Neutrophil (primary cell): ENCODE measurements around the gene EGLN1.
A peak's percentile ranks its signal among the peaks of the same experiment; 100 is the strongest.

Experiments used
- H3K27ac ChIP-seq: fragments of 200-600 bp; sonication (generic); 2 replicates; pipeline ENCODE4 v1.5.1; 2016; ENCODE audit warnings: mild to moderate bottlenecking, moderate library complexity
- H3K27me3 ChIP-seq: fragments of 200-600 bp; sonication (generic); 2 replicates; pipeline ENCODE4 v1.6.0; 2016; ENCODE audit warnings: mild to moderate bottlenecking
- H3K36me3 ChIP-seq: fragments of 200-600 bp; sonication (generic); 2 replicates; pipeline ENCODE4 v1.5.1; 2017
- H3K4me1 ChIP-seq, 2 experiments: fragments of 200-600 bp in 1 of 2; sonication (generic) in 1 of 2; 1 replicate in 1 of 2; 2 replicates in 1 of 2; pipeline versions ENCODE4 v1.5.1 to v1.6.1; 2013 to 2016; ENCODE audit warnings: low read depth in 1 of 2, low read length in 1 of 2, mild to moderate bottlenecking in 1 of 2, moderate library complexity in 1 of 2; ENCODE audit not compliant: control insufficient read depth in 1 of 2, insufficient read depth in 1 of 2
- H3K4me3 ChIP-seq, 2 experiments: fragments of 200-600 bp in 1 of 2; sonication (generic) in 1 of 2; 1 replicate in 1 of 2; 2 replicates in 1 of 2; pipeline ENCODE4 v1.5.1; 2013 to 2016; ENCODE audit warnings: low read depth in 1 of 2, low read length in 1 of 2, mild to moderate bottlenecking in 1 of 2, moderate library complexity in 1 of 2
- H3K9me3 ChIP-seq: fragments of 200-600 bp; sonication (generic); 2 replicates; pipeline ENCODE4 v1.5.1; 2016
- TF ChIP-seq, protein P1 (sequence below): fragments of 200-600 bp; sonication (generic); IDR thresholded peaks from 2 replicates; pipeline ENCODE4 v1.5.1; 2016; ENCODE audit warnings: antibody characterized with exemption

The EGLN1 gene

DNA sequence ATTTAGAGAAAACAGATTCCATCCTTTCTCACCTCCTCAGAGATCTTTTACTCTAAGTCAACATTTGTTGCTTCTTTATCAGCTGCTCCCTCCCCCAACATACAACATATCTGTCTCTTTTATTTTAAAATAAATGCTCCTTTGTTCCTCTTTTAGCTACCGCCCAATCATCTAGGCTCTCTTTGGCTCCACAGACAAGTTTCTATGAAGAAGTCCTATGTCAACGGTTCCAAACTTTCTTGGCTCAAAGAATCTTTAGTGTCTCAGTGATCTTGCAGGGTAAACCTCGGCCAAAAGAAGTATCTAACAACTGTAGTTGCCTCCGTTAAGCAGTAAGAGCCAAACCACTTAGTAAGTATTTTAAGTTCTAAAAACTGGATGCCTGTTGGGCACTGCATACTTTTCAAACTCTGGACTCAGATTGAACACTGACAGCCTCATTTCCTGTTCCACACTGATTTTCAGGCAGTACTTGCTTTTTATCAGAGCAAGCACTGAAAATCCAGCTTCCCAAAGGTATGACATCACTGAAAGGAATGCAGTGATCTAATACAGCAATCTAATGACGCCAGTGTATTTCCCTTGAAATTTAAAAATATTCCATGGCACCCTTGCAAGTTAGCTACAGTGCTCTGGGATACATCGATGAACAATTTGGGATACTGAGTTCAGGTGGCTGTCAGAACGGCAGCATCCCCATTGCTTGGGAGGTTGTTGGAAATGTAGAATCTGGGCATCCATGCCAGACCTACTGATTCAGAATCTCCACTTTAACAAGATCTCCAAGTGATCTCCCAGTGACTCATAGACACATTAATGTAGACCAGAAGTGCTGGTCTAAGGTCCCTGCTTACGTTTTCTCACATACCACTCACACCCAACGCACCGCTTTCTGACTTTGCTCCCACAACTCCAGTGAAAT is 26.8 kb downstream of the EGLN1 start:
- Histone ChIP-seq H3K27ac (peak overlapping the region; percentile 42), H3K9me3 (no peaks in the 10 kb centered on the region), H3K4me3 (no peak overlapping the region), H3K4me1 (peaks cover 17 to 28% of the 10 kb centered on the region in 2 experiments), H3K36me3 (peaks cover 5% of the 10 kb centered on the region), H3K27me3 (no peaks in the 10 kb centered on the region)
- TF ChIP-seq, protein P1, sequence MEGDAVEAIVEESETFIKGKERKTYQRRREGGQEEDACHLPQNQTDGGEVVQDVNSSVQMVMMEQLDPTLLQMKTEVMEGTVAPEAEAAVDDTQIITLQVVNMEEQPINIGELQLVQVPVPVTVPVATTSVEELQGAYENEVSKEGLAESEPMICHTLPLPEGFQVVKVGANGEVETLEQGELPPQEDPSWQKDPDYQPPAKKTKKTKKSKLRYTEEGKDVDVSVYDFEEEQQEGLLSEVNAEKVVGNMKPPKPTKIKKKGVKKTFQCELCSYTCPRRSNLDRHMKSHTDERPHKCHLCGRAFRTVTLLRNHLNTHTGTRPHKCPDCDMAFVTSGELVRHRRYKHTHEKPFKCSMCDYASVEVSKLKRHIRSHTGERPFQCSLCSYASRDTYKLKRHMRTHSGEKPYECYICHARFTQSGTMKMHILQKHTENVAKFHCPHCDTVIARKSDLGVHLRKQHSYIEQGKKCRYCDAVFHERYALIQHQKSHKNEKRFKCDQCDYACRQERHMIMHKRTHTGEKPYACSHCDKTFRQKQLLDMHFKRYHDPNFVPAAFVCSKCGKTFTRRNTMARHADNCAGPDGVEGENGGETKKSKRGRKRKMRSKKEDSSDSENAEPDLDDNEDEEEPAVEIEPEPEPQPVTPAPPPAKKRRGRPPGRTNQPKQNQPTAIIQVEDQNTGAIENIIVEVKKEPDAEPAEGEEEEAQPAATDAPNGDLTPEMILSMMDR: no peak

DNA sequence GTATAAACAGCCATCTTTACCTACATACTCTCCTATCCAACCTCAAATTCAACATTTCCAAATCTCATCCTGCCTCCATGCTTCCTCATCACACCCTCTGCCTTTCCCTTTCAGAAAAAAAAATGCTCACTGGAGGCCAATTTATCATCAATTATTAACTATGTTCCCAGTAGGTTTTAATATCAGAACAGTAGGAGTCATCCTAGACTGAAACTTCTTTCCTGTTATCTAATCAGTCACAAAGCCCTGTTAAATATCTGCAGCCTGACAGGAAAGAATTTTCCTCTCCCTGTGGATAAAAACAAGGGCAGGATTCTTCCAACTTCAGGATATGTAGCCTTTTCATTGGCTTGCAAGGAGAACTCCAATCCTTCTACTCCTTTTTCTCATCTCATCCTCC is 28.4 kb downstream of the EGLN1 start:
- H3K36me3 ChIP-seq: peaks cover 5% of the 10 kb centered on the region
- peaks cover 8 to 19% of the 10 kb centered on the region in 2 experiments for H3K4me1 ChIP-seq

DNA sequence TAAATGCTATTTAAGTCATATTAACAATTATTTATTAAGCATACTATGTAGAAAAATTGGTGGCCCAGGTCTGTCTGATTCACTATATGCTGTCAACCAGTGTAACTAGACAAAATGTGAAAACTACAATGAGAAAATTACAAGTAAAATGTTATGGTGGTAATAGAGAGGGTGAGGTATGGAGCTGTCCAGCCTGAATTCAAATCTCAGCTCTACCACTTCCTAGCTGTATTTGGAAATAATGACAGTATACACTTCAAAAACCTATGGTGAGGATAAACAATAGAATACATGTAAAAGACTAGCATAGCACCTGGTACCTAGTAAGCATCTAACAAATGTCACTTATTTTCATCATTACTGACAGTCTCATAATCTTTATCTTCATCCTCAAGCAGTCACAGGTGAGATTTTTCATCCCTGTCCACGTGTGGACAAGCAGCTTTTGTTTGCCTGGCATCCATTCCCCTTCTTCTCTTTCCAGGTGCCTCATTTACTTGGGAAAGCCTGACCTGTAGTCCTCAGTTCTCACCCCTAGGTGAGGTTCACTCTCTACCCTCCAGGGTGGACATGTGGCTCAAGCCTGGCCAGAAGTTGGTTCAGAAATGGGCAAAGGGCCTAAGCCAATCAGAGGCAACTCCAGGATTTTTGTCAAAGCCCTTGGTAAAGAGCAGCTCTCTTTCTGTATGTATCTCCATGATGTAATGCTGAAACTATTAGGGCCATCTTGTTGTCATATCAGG is 29.5 kb downstream of the EGLN1 start:
- Histone ChIP-seq H3K27ac (peak overlapping the region; percentile 48), H3K4me1 (peaks cover 0 to 9% of the 10 kb centered on the region in 2 experiments)
- TF ChIP-seq, protein P1: no peak

More for the DNA sequence above, 28.4 kb downstream of the EGLN1 start:
- TF ChIP-seq, protein P1: no peak
- H3K27ac ChIP-seq: no peak overlapping the region
- no peaks in the 10 kb centered on the region for H3K27me3 ChIP-seq
- H3K9me3 ChIP-seq: no peaks in the 10 kb centered on the region
- H3K4me3 ChIP-seq: no peak overlapping the region

DNA sequence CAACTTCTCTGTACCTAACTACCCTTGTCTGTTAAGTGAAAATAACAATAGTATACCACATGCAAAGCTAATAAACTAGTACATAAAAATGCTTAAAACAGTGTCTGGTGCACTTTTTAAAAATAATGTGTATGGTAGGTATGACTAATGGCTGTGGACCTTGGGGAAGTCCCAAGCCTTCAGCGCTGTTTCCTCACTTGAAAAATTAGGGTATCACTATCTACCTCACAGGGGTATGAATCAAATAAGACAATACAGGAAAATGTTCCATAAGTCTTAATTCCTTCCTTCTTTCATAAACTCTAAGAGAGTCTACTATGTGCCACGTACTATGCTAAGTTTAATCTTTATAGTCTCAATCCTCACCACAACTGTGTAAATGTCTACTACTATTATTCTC is 32.0 kb downstream of the EGLN1 start:
- TF ChIP-seq, protein P1: no peak
- H3K4me1 ChIP-seq: peaks cover 0 to under 1% of the 10 kb centered on the region in 2 experiments
- no peaks in the 10 kb centered on the region for H3K27me3 ChIP-seq
- no peaks in the 10 kb centered on the region for H3K36me3 ChIP-seq
- H3K4me3 ChIP-seq: no peak overlapping the region
- H3K9me3 ChIP-seq: no peaks in the 10 kb centered on the region
- H3K27ac ChIP-seq: peak overlapping the region; percentile 43

More for the DNA sequence above, 29.5 kb downstream of the EGLN1 start:
- Histone ChIP-seq H3K36me3 (peaks cover 5% of the 10 kb centered on the region), H3K9me3 (no peaks in the 10 kb centered on the region), H3K4me3 (no peak overlapping the region), H3K27me3 (no peaks in the 10 kb centered on the region)

DNA sequence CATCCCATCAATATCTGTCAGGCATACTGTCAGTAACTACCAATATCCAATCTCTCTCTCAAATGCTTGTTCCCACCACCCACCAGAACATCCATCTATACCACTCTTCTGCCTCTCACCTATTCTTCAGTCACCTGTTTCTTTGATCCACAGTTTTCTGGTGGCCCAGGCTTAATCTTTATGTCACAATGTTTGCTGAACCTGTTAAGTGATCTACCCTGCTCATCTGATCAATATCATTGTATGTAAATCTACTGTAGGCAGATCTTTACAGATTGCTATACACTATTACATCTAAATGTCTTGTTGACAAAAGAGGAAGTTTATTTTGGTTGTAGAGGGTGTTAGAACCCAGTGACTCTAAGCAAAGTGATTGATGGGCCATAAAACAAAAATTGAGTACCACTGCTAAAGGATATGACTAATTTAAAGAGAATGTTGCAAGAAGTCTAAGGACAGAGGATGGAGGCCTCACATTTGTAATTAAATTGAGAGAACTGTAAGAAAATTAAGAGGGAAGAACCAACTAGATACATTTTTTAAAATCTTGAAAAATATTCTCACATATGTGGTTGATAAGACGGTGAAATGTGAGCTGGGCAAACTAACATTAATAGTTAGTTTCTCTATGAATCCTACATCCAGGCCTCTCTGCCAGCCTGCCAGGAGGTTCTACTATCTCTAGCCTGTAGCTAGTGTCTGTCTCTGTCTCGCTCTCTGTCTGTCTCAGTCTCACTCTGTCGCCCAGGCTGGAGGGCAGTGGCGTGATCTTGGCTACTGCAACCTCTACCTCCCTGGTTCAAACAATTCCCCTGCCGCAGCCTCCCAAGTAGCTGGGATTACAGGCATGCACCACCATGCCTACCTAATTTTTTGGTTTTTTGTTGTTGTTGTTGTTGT is 34.1 kb downstream of the EGLN1 start:
- H3K4me1 ChIP-seq: peaks cover 7% of the 10 kb centered on the region in 2 experiments
- H3K9me3 ChIP-seq: no peaks in the 10 kb centered on the region
- H3K4me3 ChIP-seq: no peak overlapping the region
- no peaks in the 10 kb centered on the region for H3K27me3 ChIP-seq
- no peaks in the 10 kb centered on the region for H3K36me3 ChIP-seq
- TF ChIP-seq, protein P1: no peak
- no peak overlapping the region for H3K27ac ChIP-seq
